H1 (cell line): ENCODE results near the gene ACVR2B.

Source experiments
- CTCF ChIP-seq, 3 experiments: IDR thresholded peaks; 1 replicate in 2 of 3; 2 replicates in 1 of 3; pipeline versions ENCODE4 v1.5.1 to v1.6.1; 2011; ENCODE audit warnings: low read length in 3 of 3, mild to moderate bottlenecking in 3 of 3, inconsistent platforms in 2 of 3, low read depth in 1 of 3, moderate library complexity in 1 of 3; ENCODE audit not compliant: insufficient read depth in 1 of 3; ENCODE audit errors: control extremely low read depth in 1 of 3
- EZH2 ChIP-seq: fragments of 200-600 bp; sonication (generic); IDR thresholded peaks from 2 replicates; pipeline ENCODE4 v1.7.1; 2012; ENCODE audit warnings: low read depth, mild to moderate bottlenecking, moderate library complexity, low read length, inconsistent platforms; ENCODE audit not compliant: severe bottlenecking
- HDAC2 ChIP-seq, 2 experiments: fragments of 300-600 bp in 1 of 2; sonication (generic) in 1 of 2; IDR thresholded peaks; 2 replicates each; pipeline ENCODE4 v1.6.1; 2011 to 2012; ENCODE audit warnings: low read depth in 2 of 2, low read length in 2 of 2, mild to moderate bottlenecking in 2 of 2, moderate library complexity in 2 of 2, borderline replicate concordance in 1 of 2, inconsistent platforms in 1 of 2
- MAX ChIP-seq: IDR thresholded peaks from 2 replicates; pipeline ENCODE4 v1.6.1; 2012; ENCODE audit warnings: inconsistent platforms
- POLR2A ChIP-seq, 2 experiments: IDR thresholded peaks; 1 replicate in 1 of 2; 2 replicates in 1 of 2; pipeline ENCODE4 v1.6.1; 2011; ENCODE audit warnings: low read depth in 2 of 2, low read length in 2 of 2, mild to moderate bottlenecking in 2 of 2; ENCODE audit errors: control extremely low read depth in 1 of 2
- RNF2 ChIP-seq: fragments of 200-900, 300-1000 bp; sonication (generic); IDR thresholded peaks from 2 replicates; pipeline ENCODE4 v1.7.1; 2016; ENCODE audit warnings: borderline replicate concordance, low read depth, mild to moderate bottlenecking, antibody characterized with exemption, low read length; ENCODE audit not compliant: poor library complexity, severe bottlenecking; ENCODE audit errors: missing control alignments
- TAF1 ChIP-seq: IDR thresholded peaks from 2 replicates; pipeline ENCODE4 v1.6.1; 2011; ENCODE audit warnings: mild to moderate bottlenecking, low read depth, low read length

GRCh38 chr3:38477057-38477820, 23.5 kb downstream of the ACVR2B start:
- TF ChIP-seq HDAC2 (IDR thresholded peaks at IDR 0.05; ENCODE audit: borderline replicate concordance in 1 of 2, low read depth in 2 of 2, low read length in 2 of 2) = no peak
- TF ChIP-seq TAF1 = no peak
- no peak for TF ChIP-seq CTCF (IDR thresholded peaks at IDR 0.05; ENCODE audit: control extremely low read depth in 1 of 3, insufficient read depth in 1 of 3, low read depth in 1 of 3, low read length in 3 of 3)
- no peak for TF ChIP-seq POLR2A (IDR thresholded peaks at IDR 0.05; ENCODE audit: control extremely low read depth in 1 of 2, low read depth in 2 of 2, low read length in 2 of 2)
- TF ChIP-seq EZH2 = no peak
- TF ChIP-seq RNF2 = no peak
- TF ChIP-seq MAX = no peak
